ENCODE data around the gene ANKK1.

ANKK1 gene

DNA sequence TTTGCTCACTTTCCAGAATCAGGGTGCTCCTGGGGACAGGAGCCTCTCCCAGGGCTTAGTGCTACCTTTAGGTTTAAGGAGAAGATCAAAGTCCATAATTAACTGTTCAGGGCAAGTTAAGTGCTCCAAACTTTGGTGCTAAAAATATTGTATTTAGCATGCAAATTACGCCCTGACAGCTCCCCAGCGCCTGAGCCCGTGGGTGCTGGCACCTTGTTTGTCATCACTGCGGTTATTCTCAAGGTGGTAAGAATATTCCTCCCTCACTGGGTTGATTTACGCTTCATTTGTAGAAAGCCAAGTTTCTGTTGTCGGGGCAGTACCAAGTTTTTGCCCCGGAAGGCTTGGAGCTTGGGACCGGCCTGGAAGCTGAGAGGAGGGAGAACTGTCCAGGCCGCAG, 21.3 kb downstream of the ANKK1 start:
- no peak for DNase-seq (ENCODE audit: low read depth)

DNA sequence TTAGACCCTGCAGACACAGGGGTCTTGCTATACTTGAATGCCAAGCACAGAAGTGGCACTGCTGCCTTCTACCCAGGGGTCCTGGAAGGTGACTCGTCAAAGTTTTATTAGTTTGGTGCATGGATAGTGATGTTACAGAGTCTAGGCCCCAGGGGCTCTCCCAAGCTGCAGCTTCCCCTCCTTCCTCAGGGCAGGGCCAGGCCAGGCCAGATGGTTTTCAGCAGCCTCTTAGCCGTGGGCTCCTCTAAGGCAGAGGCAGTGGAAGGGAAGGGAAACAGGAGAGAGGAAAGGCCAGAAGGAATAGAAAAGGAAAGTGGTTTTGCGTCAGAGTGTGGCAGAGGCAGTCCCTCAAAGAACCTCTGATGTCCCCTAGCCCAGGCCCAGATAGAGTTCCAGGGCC, 21.9 kb downstream of the ANKK1 start:
- DNase-seq (ENCODE audit: low read depth): no peak

DNA sequence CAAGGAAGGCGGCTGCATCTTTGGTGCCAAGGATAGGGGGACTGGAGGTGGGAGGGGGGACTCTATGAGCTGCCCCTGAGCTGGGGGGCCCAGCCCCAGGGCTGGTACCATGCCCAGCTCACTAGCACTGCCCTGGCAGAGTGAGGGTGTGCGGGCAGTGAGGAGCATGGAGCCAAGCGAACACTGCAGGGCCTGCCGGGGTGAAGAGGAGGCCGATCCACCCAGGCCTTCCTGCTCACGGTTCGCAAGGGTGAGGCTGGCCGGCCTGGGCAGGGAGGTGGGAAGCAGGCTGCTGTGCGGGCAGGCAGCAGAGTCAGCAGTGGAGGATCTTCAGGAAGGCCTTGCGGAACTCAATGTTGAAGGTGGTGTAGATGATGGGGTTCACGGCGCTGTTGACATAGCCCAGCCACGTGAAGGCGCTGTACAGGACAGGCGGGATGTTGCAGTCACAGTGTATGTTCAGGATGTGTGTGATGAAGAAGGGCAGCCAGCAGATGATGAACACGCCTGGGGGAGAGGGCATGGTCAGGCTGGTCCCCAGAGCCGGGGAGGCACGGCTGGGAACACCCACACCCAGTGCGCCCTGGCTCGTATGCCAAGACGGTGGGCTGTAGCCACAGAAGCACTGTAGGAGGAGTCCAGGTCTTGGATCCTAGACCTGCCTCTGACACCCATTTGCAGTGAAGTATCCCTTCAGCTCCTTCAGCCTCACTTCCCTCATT, 23.0 kb downstream of the ANKK1 start:
- no peak for DNase-seq (ENCODE audit: low read depth)

GRCh38 chr11:113411536-113411935, 24.0 kb downstream of the ANKK1 start:
- no peak for DNase-seq (ENCODE audit: low read depth)

- DNase-seq (ENCODE audit: low read depth): no peak
Measured at GRCh38 chr11:113412675-113413074, 25.1 kb downstream of the ANKK1 start.

DNA sequence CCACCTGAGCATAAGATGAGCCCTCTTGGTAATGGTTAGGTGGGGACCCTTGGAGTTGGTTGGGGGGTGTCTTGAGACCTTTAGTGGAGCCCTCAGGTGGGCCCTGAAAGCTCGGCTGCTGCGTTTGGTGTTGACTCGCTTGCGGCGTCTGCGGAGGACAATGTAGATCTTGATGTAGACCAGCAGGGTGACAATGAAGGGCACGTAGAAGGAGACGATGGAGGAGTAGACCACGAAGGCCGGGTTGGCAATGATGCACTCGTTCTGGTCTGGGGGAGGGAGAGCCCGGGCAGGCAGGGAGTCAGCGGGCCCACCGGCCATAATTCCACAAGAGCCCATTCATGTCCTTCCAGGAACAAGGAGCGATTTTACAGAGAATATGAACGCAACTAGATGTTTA, 27.8 kb downstream of the ANKK1 start:
- no peak for DNase-seq (ENCODE audit: low read depth)

GRCh38 chr11:113417428-113417827, 29.8 kb downstream of the ANKK1 start:
- DNase-seq (ENCODE audit: low read depth): no peak

DNA sequence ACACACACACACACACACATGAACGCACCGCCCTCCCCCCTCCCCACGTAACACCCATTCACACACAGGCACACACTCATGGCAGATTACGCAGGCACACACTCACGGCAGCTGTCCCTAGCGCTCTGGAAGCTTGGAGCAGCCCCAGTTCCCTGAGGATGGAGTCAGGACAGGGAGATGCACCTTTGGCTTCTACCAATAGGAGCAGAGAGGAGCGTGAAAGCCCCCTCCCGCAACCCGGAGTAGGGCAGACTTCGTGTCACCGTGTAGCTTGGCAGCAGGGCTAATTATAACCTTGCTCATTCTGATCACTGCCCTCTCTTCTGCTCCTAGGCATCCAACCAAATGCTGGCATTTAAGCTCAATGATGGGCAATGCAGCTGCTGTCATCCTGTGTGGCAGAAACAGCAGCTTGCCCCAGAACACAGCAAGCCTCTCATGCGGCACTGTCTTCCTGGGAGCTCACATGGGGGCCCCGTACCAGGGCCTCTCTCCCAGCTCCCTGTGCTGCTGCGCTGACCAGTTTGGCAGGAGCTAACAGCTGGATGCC, 31.9 kb downstream of the ANKK1 start:
- no peak for DNase-seq (ENCODE audit: low read depth)

DNA sequence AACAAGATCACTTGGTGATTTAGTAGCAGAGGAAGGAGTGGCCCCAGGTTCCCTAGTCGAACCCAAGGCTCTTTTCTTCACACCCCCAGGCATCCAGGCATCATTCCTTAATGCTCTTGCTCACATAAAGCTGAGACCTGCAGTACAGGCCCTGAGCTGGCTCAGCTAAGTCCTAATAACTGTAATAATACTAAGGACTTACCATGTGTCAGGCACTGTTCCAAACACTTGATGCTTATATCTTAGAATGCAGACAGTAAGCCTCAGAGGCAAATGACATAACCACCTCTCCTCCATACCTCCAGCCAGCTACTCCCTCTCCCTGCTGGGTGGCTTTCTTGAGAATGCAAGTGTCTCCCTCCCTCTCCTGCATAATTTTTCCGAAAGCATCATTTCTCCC, 33.2 kb downstream of the ANKK1 start:
- DNase-seq (ENCODE audit: low read depth): no peak

GRCh38 chr11:113426686-113427085, 39.1 kb downstream of the ANKK1 start:
- no peak for DNase-seq (ENCODE audit: low read depth)

DNA sequence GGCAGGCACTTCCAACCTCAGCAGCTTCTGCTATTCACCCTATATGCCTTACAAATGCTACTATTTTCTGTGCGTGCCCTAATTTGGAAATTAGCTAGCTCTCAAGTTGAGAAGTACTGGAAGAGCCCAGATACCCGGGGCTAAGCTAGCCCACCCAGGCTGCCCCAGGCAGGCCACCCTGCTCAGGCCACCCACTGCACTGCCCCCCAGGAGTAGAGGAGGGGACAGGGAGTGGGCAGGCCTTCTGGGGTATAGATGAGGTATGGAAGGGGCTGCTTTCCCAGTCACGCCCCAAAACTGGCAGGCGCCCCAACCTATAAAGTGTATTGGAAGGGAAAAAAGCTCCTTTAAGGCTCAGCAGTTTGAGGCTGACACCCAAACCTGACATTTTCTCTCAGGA, 44.2 kb downstream of the ANKK1 start:
- no peak for DNase-seq (ENCODE audit: low read depth)

DNA sequence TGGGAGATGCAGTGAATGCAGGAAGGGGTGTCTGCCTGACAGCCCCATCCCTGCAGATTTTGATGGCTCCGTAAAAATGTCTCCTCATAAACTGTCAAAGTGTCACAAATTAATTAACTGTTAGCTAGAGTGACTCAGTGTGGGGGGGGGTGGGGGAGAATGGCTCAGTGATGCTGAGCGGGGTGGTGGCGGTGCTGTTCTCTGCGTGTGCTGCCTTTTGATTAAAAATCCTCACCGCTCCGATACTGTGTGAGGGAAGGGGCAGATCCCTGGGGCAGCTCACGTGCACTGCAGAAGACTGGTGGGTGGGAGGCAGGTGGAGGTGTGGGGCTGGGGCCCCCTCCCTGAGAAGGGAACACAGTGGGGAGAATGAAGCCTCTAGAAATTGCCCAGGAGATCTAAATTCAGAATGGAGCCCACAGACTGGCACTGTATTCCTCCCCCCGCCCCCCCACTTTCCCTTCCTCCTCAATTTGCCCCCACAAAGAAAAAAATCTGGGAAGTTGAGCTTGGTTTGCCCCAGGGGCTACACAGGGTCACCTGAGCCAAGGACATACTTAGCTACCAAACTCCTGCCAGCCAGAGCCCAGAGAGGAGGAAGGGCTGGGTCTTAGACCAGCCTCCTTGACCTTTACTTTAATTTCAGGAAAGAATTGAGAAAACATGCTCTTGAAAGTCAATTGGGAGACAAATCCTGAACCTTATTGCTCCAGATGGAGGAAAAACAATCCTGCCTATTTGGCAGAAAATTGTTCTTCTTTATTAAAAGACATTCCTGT, 47.8 kb downstream of the ANKK1 start:
- no peak for DNase-seq (ENCODE audit: low read depth)

- no peak for DNase-seq (ENCODE audit: low read depth)
Measured at GRCh38 chr11:113436672-113437252, 49.2 kb downstream of the ANKK1 start.

- no peak for DNase-seq (ENCODE audit: low read depth)
Measured at GRCh38 chr11:113440816-113441215, 53.2 kb downstream of the ANKK1 start.

DNA sequence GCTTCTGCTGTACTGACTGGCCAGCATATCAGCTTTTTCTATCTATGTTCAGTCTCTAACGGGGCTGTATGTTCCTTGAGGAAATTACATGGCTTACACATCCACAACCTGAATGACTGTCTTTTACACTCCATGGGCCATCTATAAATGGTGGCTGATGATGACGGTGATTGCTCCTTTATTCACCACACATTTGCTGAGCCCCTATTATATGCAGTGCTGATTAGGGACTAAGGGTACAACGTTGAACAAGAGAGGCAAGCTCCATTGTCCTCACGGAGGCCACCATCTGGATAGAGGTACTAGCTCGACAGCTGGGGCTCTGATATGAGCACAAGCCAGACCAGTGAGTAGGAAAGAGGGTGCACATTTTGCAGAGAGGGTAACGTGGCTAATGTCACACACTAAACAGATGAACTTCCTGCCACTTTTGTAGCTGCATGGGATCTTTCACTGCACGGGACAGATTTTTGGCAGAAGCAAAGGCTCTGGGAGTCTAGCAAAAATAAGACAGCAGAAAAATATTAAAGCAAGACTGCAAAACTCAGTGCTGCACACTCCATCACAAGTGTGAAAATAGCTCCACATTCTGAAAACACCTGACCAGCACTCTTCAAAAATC, 57.0 kb downstream of the ANKK1 start:
- DNase-seq (ENCODE audit: low read depth): no peak

DNA sequence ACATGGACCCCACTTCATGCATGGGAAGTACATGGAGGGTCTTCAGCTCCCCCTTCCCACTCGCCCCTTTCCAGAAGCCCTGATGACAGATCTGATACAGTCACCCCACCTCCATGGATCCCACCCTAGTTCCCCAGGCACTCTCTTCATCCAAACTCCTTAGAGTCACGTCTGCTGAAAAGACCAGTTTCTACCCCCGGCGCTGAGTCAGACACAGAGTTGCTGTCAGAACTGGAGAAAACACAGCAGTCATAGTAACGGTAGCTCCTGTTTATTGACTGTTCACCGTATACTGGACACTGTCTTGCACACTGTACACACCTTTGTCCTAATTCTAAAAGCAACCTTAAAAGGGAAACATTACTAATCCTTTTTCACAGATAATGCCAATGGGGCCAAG, 58.5 kb downstream of the ANKK1 start:
- DNase-seq (ENCODE audit: low read depth): no peak

DNA sequence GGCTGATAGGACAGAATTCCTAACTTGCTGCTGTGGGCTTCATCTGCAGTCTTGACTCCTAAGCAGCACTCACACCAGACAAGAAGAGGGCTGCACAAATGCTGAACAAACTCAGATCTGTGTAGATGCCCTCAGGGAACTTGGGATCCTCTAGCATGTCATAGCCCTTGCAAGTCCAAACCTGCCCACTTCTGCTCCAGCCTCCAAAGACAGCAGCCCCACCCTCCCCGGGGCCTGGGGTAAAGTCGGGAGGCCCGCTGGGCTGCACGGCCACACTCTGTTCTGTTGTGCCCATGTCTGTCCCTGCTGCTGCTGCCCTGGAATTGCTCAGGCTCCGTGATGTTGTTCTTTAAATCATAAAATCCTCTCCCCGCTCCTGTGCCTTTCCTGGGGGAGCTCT, 59.4 kb downstream of the ANKK1 start:
- DNase-seq (ENCODE audit: low read depth): no peak

- no peak for DNase-seq (ENCODE audit: low read depth)
Measured at GRCh38 chr11:113447621-113448315, 60.2 kb downstream of the ANKK1 start.

- no peak for DNase-seq (ENCODE audit: low read depth)
Measured at GRCh38 chr11:113448316-113448677, 60.7 kb downstream of the ANKK1 start.

DNA sequence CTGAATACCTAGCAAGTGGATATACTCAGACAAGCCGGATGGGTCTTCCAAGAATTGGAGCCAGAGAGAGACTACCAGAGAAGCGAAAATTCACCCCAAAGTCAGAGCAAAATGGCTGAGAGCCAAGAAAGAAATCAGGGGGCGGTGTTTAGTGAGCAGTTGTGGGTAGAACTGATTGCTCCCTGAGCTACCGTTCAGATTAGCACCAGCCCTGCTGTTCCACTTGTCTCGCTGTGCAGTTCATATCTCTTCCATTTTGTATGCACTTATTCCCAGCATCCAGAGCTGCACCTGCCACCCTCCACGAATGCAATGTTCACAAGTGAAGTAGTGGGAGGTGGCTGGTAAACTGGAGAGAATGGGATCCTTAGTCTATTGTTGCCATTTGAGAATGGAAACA, 62.2 kb downstream of the ANKK1 start:
- DNase-seq (ENCODE audit: low read depth): no peak

All from CMK (cell line).